Brain microvascular endothelial cell (primary cell): ENCODE measurements around the gene ARHGEF7.
A peak's percentile ranks its signal among the peaks of the same experiment; 100 is the strongest.

Experiments used
- DNase-seq: peaks from one replicate; pipeline ENCODE4 v3.0.0-alpha.2; 2020
- H3K27ac ChIP-seq: fragments of 250-450 bp; sonication (Bioruptor Pico); 2 replicates; pipeline ENCODE4 v1.5.1; 2020; ENCODE audit warnings: mild to moderate bottlenecking, moderate library complexity
- H3K27me3 ChIP-seq: fragments of 250-450 bp; sonication (Bioruptor Pico); replicated peaks from 2 replicates; pipeline ENCODE4 v1.5.1; 2020; ENCODE audit warnings: mild to moderate bottlenecking
- H3K36me3 ChIP-seq: fragments of 250-450 bp; sonication (Bioruptor Pico); replicated peaks from 2 replicates; pipeline ENCODE4 v1.5.1; 2020; ENCODE audit warnings: mild to moderate bottlenecking
- H3K4me3 ChIP-seq: 2 replicates; pipeline ENCODE4 v1.5.1; 2011; ENCODE audit warnings: low read depth, mild to moderate bottlenecking, control low read depth, low read length, moderate library complexity
- CTCF ChIP-seq: IDR thresholded peaks from 2 replicates; pipeline ENCODE4 v1.5.1; 2011; ENCODE audit warnings: low read depth, mild to moderate bottlenecking, moderate library complexity, low read length, control low read depth, inconsistent platforms; ENCODE audit errors: missing control alignments
- in situ Hi-C: cut with HindIII; loops from 2 replicates; pipeline ENCODE4 v1.10.0; 2017; ENCODE audit warnings: low sequenced_read_pairs, low pct_ligation_motif_present

ARHGEF7 gene

GRCh38 chr13:111206148-111206547 is 91.0 kb downstream of the ARHGEF7 start:
- TF ChIP-seq CTCF: no peak
- no peaks in the 10 kb centered on the region for H3K27me3 ChIP-seq
- H3K27ac ChIP-seq: no peak overlapping the region
- no peak for DNase-seq
- no peak overlapping the region for H3K4me3 ChIP-seq
- in situ Hi-C loops: no loop called here
- no peaks in the 10 kb centered on the region for H3K36me3 ChIP-seq

- in situ Hi-C loops: no loop called here
- TF ChIP-seq CTCF: no peak
- Histone ChIP-seq H3K4me3 (peak overlapping the region; percentile 41), H3K36me3 (no peaks in the 10 kb centered on the region), H3K27me3 (no peaks in the 10 kb centered on the region), H3K27ac (peak overlapping the region; percentile 76)
- DNase-seq: no peak
These were observed 94.5 kb downstream of the ARHGEF7 start for GRCh38 chr13:111209613-111210012.

- no peaks in the 10 kb centered on the region for H3K36me3 ChIP-seq
- peak overlapping the region; percentile 41 for H3K4me3 ChIP-seq
- peak overlapping the region; percentile 76 for H3K27ac ChIP-seq
- in situ Hi-C loops: no loop called here
- no peak for DNase-seq
- H3K27me3 ChIP-seq: no peaks in the 10 kb centered on the region
- TF ChIP-seq CTCF: no peak
These were observed 95.0 kb downstream of the ARHGEF7 start for GRCh38 chr13:111210091-111210490.

GRCh38 chr13:111210544-111211469 is 95.7 kb downstream of the ARHGEF7 start:
- DNase-seq: peak; percentile 88
- Histone ChIP-seq H3K27ac (peak overlapping the region; percentile 76), H3K4me3 (peak overlapping the region; percentile 41), H3K36me3 (no peaks in the 10 kb centered on the region), H3K27me3 (no peaks in the 10 kb centered on the region)
- no peak for TF ChIP-seq CTCF
- in situ Hi-C loops: no loop called here

GRCh38 chr13:111211789-111212516 is 96.8 kb downstream of the ARHGEF7 start:
- in situ Hi-C loops: no loop called here
- no peak overlapping the region for H3K4me3 ChIP-seq
- TF ChIP-seq CTCF: no peak
- peak; percentile 78 for DNase-seq
- no peaks in the 10 kb centered on the region for H3K36me3 ChIP-seq
- peak overlapping the region; percentile 76 for H3K27ac ChIP-seq
- no peaks in the 10 kb centered on the region for H3K27me3 ChIP-seq
